Stimulated activated CD4-positive, alpha-beta T cell treated with anti-CD3 and anti-CD28 coated beads, TNF-alpha, amount 100 ng/mL, for 24 hours (primary cell): ENCODE results near the gene METTL26.
A peak's percentile ranks its signal among the peaks of the same experiment; 100 is the strongest.

Source experiments
- DNase-seq, 3 experiments: peaks; one replicate each; pipeline ENCODE4 v3.0.0-alpha.2; 2020; ENCODE audit warnings: low read depth in 3 of 3

The METTL26 gene

GRCh38 chr16:638034-638543, 2.0 kb upstream of the METTL26 start:
- no peak for DNase-seq

- DNase-seq = peak; percentile 79 to 89 (median 80)
Observed at GRCh38 chr16:637081-638018, 1.2 kb upstream of the METTL26 start.

DNA sequence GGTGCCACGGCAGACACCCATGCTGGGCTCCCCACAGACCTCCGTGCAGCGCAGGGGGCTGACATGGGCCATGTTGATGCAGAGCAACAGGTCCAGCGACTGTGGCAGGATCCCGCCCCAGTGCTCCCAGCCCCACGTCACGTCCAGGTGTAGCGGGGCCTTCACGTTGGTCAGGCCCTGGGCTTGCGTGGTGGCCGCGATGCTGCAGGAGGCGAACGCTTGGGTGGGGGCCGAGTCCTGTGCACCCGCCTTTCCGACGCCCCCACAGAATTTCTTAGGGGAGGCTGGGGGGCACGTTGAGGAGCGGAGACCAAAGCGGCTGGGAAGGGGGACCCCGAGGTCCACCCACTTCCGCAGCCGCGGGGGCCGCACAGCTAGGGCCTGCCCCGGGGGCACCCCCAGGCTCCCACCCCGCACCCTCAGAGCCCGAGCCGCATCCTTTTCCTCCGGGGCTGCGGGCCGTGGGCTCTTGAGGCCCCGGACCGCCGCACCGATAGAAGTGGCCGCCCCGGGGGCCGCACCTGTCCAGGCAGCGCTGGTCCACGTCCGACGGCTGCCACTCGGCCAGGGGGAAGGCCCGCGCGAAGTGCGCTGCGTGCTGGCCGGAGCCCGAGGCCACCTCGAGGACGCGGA, 416 bp downstream of the METTL26 start:
- no peak for DNase-seq

DNA sequence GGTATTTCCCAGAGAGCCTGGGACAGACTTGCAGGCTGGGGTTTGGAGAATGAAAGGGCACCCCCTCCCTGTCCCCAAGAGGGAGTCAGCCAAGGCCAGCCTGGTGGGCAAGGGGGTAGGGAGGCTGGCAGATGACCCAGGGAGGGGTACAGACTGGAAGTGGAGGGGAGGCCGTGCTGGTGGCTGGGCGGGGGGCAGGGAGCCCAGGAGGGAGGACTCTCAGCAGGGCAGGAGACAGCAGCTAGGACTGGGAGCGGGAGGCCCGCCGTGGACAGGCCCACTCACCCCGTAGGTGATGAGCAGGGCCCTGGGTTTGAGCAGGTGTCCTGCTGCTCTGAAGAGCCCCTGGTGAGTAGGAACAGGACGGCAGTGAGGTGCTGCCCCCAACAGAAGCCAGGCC, 1.1 kb downstream of the METTL26 start:
- DNase-seq = no peak

DNA sequence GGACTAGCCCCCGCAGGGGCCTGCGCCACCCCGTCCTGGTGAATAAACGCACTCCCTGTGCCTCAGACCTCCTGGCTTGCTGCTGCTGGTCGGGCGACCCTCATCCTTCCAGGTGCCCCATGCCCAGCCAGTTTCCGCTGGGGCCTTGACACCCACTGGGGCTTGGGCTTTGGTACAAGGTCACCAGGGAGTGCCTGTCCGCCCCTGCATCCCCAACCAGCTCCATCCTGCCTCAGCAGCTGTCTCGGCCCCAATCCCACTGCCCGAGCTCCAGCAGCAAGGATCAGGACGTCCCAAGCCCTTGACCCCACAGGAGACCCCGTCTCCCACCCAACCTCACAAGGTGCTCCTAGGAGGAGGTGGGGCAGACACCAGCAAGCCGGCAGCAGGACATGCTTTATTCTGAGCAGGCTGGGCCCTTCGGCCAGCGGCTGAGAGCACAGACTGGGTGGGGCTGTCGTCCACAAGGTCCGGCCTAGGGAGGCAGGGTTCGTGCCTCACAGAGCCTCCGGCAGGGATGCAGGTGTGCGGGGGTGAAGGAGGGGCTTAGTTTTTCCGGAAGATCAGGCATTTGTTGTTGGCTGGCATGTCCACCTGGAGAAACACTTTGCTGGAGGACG, 1.9 kb downstream of the METTL26 start:
- DNase-seq = no peak

DNA sequence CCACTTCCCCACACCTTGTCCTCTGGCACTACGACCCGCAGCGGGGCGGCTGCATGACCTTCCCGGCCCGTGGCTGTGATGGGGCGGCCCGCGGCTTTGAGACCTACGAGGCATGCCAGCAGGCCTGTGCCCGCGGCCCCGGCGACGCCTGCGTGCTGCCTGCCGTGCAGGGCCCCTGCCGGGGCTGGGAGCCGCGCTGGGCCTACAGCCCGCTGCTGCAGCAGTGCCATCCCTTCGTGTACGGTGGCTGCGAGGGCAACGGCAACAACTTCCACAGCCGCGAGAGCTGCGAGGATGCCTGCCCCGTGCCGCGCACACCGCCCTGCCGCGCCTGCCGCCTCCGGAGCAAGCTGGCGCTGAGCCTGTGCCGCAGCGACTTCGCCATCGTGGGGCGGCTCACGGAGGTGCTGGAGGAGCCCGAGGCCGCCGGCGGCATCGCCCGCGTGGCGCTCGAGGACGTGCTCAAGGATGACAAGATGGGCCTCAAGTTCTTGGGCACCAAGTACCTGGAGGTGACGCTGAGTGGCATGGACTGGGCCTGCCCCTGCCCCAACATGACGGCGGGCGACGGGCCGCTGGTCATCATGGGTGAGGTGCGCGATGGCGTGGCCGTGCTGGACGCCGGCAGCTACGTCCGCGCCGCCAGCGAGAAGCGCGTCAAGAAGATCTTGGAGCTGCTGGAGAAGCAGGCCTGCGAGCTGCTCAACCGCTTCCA, 2.6 kb downstream of the METTL26 start:
- DNase-seq = no peak

DNA sequence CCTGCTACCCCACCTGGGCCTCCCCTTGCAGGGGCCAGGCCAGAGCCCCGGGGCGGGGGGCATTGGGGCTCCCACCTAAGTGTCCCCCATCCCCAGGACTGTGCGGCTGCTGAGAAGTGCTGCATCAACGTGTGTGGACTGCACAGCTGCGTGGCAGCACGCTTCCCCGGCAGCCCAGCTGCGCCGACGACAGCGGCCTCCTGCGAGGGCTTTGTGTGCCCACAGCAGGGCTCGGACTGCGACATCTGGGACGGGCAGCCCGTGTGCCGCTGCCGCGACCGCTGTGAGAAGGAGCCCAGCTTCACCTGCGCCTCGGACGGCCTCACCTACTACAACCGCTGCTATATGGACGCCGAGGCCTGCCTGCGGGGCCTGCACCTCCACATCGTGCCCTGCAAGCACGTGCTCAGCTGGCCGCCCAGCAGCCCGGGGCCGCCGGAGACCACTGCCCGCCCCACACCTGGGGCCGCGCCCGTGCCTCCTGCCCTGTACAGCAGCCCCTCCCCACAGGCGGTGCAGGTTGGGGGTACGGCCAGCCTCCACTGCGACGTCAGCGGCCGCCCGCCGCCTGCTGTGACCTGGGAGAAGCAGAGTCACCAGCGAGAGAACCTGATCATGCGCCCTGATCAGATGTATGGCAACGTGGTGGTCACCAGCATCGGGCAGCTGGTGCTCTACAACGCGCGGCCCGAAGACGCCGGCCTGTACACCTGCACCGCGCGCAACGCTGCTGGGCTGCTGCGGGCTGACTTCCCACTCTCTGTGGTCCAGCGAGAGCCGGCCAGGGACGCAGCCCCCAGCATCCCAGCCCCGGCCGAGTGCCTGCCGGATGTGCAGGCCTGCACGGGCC, 3.4 kb downstream of the METTL26 start:
- DNase-seq = no peak

- DNase-seq = no peak
Observed at GRCh38 chr16:631808-632358, 4.2 kb downstream of the METTL26 start.

- no peak for DNase-seq
Observed at GRCh38 chr16:630815-631405, 5.2 kb downstream of the METTL26 start, which contains the start of gene WFIKKN1. TSS of gene WFIKKN1 (plus strand) at chr16:630985. CDS start at chr16:631254, 269 bp downstream.

DNA sequence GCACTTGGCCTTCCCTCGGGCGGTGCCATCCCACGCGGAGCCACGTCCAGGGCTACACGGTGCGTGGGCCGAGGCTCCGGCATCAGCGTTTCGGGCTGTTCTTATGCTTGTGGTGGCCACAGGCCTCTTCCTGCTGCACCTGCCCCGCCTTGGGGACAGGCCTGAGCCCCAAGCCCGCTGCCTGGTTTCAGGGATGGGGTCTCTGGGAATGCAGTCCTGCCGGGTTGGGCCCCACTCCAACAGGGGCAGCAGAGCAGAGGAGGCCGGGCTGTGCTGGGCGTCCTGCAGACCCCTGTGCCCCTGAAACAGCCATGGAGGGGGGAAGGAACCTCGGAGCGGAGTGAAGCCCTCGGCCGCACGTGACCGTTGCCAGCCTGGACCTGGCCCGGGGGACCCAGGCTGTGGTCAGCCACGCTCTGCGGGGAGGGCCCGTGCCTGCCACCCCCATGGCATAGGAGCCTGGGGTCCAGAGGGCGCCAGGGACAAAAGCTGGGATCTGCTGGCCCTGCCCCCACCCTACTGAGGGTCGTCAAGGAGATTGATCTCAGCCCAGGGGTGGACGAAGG, 5.8 kb downstream of the METTL26 start:
- no peak for DNase-seq

- no peak for DNase-seq
Observed at GRCh38 chr16:629833-630248, 6.3 kb downstream of the METTL26 start.

DNA sequence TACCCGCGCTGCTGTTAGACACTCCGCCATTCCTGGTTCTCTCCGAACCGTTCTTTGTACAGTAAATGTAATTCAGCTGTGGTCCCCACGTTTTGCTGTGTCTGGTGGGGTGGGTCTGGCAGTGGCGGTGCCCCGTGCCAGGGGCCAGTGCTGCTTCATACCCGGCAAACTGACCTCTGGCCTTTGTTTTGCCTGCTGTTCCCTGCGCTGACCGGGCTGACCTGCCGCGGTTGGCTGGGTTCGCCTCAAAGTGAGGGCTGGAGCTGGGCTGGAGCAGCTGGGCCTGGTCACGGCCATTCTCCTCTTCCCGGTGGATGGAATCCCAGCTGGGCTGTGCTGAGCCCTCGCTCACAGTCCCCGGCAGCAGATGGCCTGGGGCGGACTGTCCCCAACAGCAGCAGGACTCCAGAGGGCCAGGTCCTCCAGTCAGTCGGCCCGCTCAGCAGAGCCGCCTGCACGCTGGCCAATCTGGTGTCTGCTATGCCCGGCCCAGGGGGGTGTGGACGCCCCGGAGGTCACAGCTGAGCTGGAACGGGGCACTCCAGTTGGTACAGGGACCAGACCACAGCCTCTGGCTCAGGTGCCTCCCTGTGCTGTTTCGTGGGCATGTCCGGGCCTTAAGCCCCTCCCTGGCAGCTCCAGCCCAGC, 6.8 kb downstream of the METTL26 start:
- no peak for DNase-seq

- no peak for DNase-seq
Observed at GRCh38 chr16:628321-629061, 7.6 kb downstream of the METTL26 start.

- DNase-seq = no peak
Observed at GRCh38 chr16:627454-628239, 8.5 kb downstream of the METTL26 start.

DNA sequence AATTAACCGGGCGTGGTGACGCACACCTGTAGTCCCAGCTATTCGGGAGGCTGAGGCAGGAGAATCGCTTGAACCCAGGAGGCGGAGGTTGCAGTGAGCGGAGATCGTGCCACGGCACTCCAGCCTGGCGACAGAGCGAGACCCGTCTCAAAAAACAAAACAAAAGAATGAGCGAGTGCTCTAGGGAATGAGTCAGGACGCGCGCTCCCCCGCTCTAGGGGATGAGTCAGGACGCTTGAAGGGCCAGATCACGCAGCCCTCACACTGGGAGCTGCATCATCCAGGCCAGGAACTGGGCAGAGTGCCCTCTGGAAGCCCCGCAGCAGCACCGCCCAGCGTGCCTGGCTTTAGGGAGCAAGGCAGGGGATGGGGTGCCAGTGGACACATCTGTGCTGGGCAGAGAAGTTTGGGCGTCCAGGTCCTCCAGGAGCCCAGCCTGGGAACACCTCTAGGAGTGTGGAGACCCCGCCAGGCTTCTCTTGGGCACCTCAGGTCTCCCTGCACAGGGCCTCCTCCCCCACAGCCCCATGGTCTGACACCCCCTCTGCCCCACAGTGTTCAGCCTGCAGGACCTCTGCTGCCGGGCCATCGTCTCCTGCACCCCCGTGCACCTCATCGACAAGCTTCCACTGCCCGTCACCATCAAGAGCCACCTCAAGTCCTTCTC, 9.2 kb downstream of the METTL26 start:
- no peak for DNase-seq

DNA sequence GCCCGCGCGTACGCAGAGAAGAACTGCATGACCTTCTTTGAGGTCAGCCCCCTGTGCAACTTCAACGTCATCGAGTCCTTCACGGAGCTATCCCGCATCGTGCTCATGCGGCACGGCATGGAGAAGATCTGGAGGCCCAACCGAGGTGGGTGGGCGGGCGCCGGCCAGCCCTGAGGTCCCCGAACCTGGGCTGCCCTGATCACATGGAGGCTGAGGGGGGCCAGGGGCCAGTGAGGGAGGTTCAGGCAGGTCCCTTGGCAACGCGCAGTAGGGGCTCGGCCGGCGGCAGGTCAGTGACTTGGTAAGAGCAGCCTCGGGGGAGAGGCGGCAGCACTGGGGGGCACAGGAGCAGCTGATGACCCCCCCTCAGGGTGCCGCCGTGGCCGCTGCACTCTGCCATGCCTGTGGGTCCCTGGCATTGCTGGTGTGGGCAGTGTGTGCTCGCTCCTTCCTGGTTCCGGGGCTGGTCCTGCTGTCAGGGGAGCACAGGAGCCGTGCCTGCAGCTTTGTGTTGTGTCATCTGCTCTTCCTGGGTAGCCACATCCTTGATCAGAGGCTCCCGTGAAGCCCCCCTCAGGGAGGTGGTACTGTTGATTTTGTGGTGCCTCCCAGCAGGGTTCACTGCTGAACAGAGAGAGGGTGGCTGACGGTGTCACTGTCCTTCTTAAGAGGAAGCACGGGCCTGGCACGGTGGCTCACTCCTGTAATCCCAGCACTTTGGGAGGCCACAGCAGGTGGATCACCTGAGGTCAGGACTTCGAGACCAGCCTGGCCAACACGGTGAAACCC, 9.9 kb downstream of the METTL26 start:
- DNase-seq = no peak
